Osteoblast (primary cell): Measurements from ENCODE around the gene PRPH. TPM values are rescaled to one million over a fixed set of nuclear protein-coding genes. Genes with fewer than 3 reads are reported as not detected.

ENCODE experiments used
- DNase-seq: peaks from one replicate; pipeline ENCODE4 v3.0.0; 2011; ENCODE audit warnings: low spot score, mixed read lengths; ENCODE audit not compliant: insufficient read length; ENCODE audit errors: missing footprints
- H2AFZ ChIP-seq: 2 replicates; pipeline ENCODE4 v1.6.0; 2011; ENCODE audit warnings: mild to moderate bottlenecking, low read length
- H3K27ac ChIP-seq: 2 replicates; pipeline ENCODE4 v1.5.1; 2011; ENCODE audit warnings: mild to moderate bottlenecking, low read depth, low read length, moderate library complexity
- H3K27me3 ChIP-seq: 2 replicates; pipeline ENCODE4 v1.6.0; 2012; ENCODE audit warnings: mild to moderate bottlenecking, control low read depth, inconsistent platforms, low read length, moderate library complexity; ENCODE audit not compliant: insufficient read depth
- H3K36me3 ChIP-seq: 2 replicates; pipeline ENCODE4 v1.5.1; 2011; ENCODE audit warnings: mild to moderate bottlenecking, low read length, control low read depth, moderate library complexity; ENCODE audit not compliant: insufficient read depth
- H3K4me1 ChIP-seq: 2 replicates; pipeline ENCODE4 v1.5.1; 2011; ENCODE audit warnings: mild to moderate bottlenecking, low read length, control low read depth, moderate library complexity; ENCODE audit not compliant: insufficient read depth
- H3K4me2 ChIP-seq: 2 replicates; pipeline ENCODE4 v1.6.0; 2011; ENCODE audit warnings: mild to moderate bottlenecking, low read length; ENCODE audit not compliant: insufficient read depth
- H3K4me3 ChIP-seq: fragments of 200-600 bp; sonication (generic); 3 replicates; pipeline ENCODE4 v1.5.1; 2012; ENCODE audit warnings: mild to moderate bottlenecking, low read length, inconsistent platforms; ENCODE audit not compliant: insufficient read depth
- H3K79me2 ChIP-seq: 2 replicates; pipeline ENCODE4 v1.6.0; 2012; ENCODE audit warnings: mild to moderate bottlenecking, low read length, control low read depth, inconsistent platforms; ENCODE audit not compliant: insufficient read depth
- H3K9me3 ChIP-seq: 2 replicates; pipeline ENCODE4 v1.5.1; 2011; ENCODE audit warnings: low read depth, low read length, control low read depth
- H4K20me1 ChIP-seq: 2 replicates; pipeline ENCODE4 v1.6.0; 2012; ENCODE audit warnings: mild to moderate bottlenecking, low read length, control low read depth; ENCODE audit not compliant: insufficient read depth
- CTCF ChIP-seq: IDR thresholded peaks from 2 replicates; pipeline ENCODE4 v1.5.1; 2011; ENCODE audit warnings: mild to moderate bottlenecking, low read depth, low read length, moderate library complexity; ENCODE audit errors: extremely low read depth
- total RNA-seq: library from RNA; depleted of rRNA; stranded (reverse); fragments of >200 nt; gene quantifications from 2 replicates; pipeline ENCODE4 v1.2.3, GENCODE V29; 2012

The PRPH gene
- total RNA-seq, 1 donor, result under 0.01 TPM

- Histone ChIP-seq H3K9me3 (no peaks in the 10 kb centered on the region), H3K27me3 (peaks cover 54% of the 10 kb centered on the region), H4K20me1 (no peaks in the 10 kb centered on the region), H2AFZ (no peak overlapping the region), H3K4me1 (no peaks in the 10 kb centered on the region), H3K79me2 (no peaks in the 10 kb centered on the region), H3K27ac (no peak overlapping the region), H3K4me3 (no peak overlapping the region), H3K4me2 (no peak overlapping the region), H3K36me3 (no peaks in the 10 kb centered on the region)
- peak; percentile 74 for DNase-seq
- no peak for TF ChIP-seq CTCF
These were observed 3.2 kb downstream of the PRPH start for GRCh38 chr12:49298160-49298559.

GRCh38 chr12:49301760-49302159 is 6.8 kb downstream of the PRPH start:
- no peaks in the 10 kb centered on the region for H3K36me3 ChIP-seq
- H3K27me3 ChIP-seq, result peaks cover 33% of the 10 kb centered on the region
- H3K9me3 ChIP-seq, result no peaks in the 10 kb centered on the region
- no peaks in the 10 kb centered on the region for H3K79me2 ChIP-seq
- H2AFZ ChIP-seq, result no peak overlapping the region
- H3K4me3 ChIP-seq, result no peak overlapping the region
- H3K4me1 ChIP-seq, result no peaks in the 10 kb centered on the region
- H3K4me2 ChIP-seq, result no peak overlapping the region
- peak; percentile 23 for DNase-seq
- no peak for TF ChIP-seq CTCF
- no peaks in the 10 kb centered on the region for H4K20me1 ChIP-seq
- no peak overlapping the region for H3K27ac ChIP-seq

- H3K27ac ChIP-seq, result no peak overlapping the region
These were observed 9.2 kb downstream of the PRPH start for GRCh38 chr12:49304161-49304560.

More at GRCh38 chr12:49304161-49304560, 9.2 kb downstream of the PRPH start:
- H3K4me1 ChIP-seq, result no peaks in the 10 kb centered on the region
- no peaks in the 10 kb centered on the region for H4K20me1 ChIP-seq
- TF ChIP-seq CTCF, result no peak
- H3K4me2 ChIP-seq, result no peak overlapping the region
- H3K79me2 ChIP-seq, result no peaks in the 10 kb centered on the region
- H2AFZ ChIP-seq, result no peak overlapping the region
- H3K27me3 ChIP-seq, result peaks cover 23% of the 10 kb centered on the region
- H3K9me3 ChIP-seq, result no peaks in the 10 kb centered on the region
- no peaks in the 10 kb centered on the region for H3K36me3 ChIP-seq
- no peak overlapping the region for H3K4me3 ChIP-seq
- DNase-seq, result peak; percentile 58
